HCT116 (cell line): Measurements from ENCODE around the gene FALEC. TPM values are rescaled to one million over a fixed set of nuclear protein-coding genes. Genes with fewer than 3 reads are reported as not detected.

Experiments used
- ATAC-seq: fragments of 200-7000 bp; cut with Tn5 transposase; 2 replicates; pipeline ENCODE4 v1.9.1; 2020; ENCODE audit warnings: mild to moderate bottlenecking, moderate library complexity
- BruUV-seq: library from RNA; stranded (reverse); fragments of 400-500 nt; replicated peaks from 2 replicates; lab custom pipeline; 2021; lab: Mats Ljungman, UMichigan
- CTCF ChIA-PET: fragments of 300-600 bp; sonication (Branson Sonifier 250); formaldehyde crosslinking; loops from one replicate; lab custom pipeline; 2021; ENCODE audit warnings: antibody characterized with exemption; lab: Charles Lee
- POLR2A ChIA-PET: fragments of 300-600, 350-600 bp; sonication (Branson Sonifier 250); formaldehyde crosslinking; loops from one replicate; lab custom pipeline; 2021; ENCODE audit warnings: antibody characterized with exemption; lab: Charles Lee
- RAD21 ChIA-PET, 2 experiments: fragments of 300-600 bp; sonication (Branson Sonifier 250); formaldehyde crosslinking; loops; one replicate each; lab custom pipeline; 2023; ENCODE audit warnings: low total read pairs in 2 of 2; ENCODE audit not compliant: uncharacterized antibody in 2 of 2, unreplicated experiment in 2 of 2, low non-redundant PET in 1 of 2; lab: Charles Lee
- DNase-seq: peaks from one replicate; pipeline ENCODE4 v3.0.0-alpha.2; 2010; ENCODE audit warnings: low read depth, low spot score
- H2AFZ ChIP-seq: fragments of 200-600 bp; shearing (Covaris generic), sonication (generic); 2 replicates; pipeline ENCODE4 v1.6.1; 2017; ENCODE audit warnings: low read depth, mixed run types, mixed read lengths, antibody characterized with exemption, low read length; ENCODE audit not compliant: poor library complexity, severe bottlenecking
- H3K27ac ChIP-seq: 2 replicates; pipeline ENCODE4 v1.5.1; 2012; ENCODE audit warnings: low read depth, low read length
- H3K27me3 ChIP-seq: fragments of 200-600 bp; sonication (generic); 2 replicates; pipeline ENCODE4 v1.6.1; 2016; ENCODE audit warnings: mixed run types, low read length, mixed read lengths; ENCODE audit not compliant: insufficient read depth
- H3K36me3 ChIP-seq, 2 experiments: fragments of 200-500 bp in 1 of 2; fragments of 200-600 bp in 1 of 2; sonication (Bioruptor generic) in 1 of 2; sonication (generic) in 1 of 2; 2 replicates each; pipeline versions ENCODE4 v1.5.1 to v1.6.1; 2014 to 2016; ENCODE audit warnings: low read length in 2 of 2, inconsistent platforms in 1 of 2, mixed read lengths in 1 of 2, mixed run types in 1 of 2; ENCODE audit not compliant: insufficient read depth in 2 of 2, control insufficient read depth in 1 of 2
- H3K4me1 ChIP-seq, 2 experiments: fragments of 200-600 bp in 1 of 2; sonication (generic) in 1 of 2; 2 replicates each; pipeline versions ENCODE4 v1.5.1 to v1.6.1; 2012 to 2017; ENCODE audit warnings: low read length in 2 of 2, inconsistent platforms in 1 of 2, mild to moderate bottlenecking in 1 of 2, mixed read lengths in 1 of 2, mixed run types in 1 of 2, moderate library complexity in 1 of 2; ENCODE audit not compliant: insufficient read depth in 2 of 2, control insufficient read depth in 1 of 2
- H3K4me2 ChIP-seq: fragments of 200-600 bp; sonication (generic); 2 replicates; pipeline ENCODE4 v1.6.1; 2017; ENCODE audit warnings: mixed run types, low read length, mixed read lengths
- H3K4me3 ChIP-seq, 2 experiments: fragments of 200-600 bp in 1 of 2; sonication (generic) in 1 of 2; replicated peaks in 1 of 2; 2 replicates each; pipeline ENCODE4 v1.5.1; 2011 to 2016; ENCODE audit warnings: low read length in 2 of 2, control low read depth in 1 of 2, low read depth in 1 of 2, mild to moderate bottlenecking in 1 of 2, mixed read lengths in 1 of 2, mixed run types in 1 of 2
- H3K79me2 ChIP-seq: fragments of 200-600 bp; sonication (generic); 2 replicates; pipeline ENCODE4 v1.6.1; 2017; ENCODE audit warnings: mild to moderate bottlenecking, mixed run types, low read length, moderate library complexity, mixed read lengths; ENCODE audit not compliant: insufficient read depth
- H3K9ac ChIP-seq: fragments of 200-600 bp; sonication (generic); 2 replicates; pipeline ENCODE4 v1.6.1; 2016; ENCODE audit warnings: low read length, mixed read lengths
- H3K9me2 ChIP-seq: fragments of 200-600 bp; sonication (generic), shearing (Covaris generic); 2 replicates; pipeline ENCODE4 v1.6.1; 2017; ENCODE audit warnings: mixed run types, mild to moderate bottlenecking, moderate library complexity; ENCODE audit not compliant: insufficient read depth
- H3K9me3 ChIP-seq, 2 experiments: fragments of 200-500 bp in 1 of 2; fragments of 200-600 bp in 1 of 2; sonication (Bioruptor generic) in 1 of 2; sonication (generic) in 1 of 2; 2 replicates each; pipeline ENCODE4 v1.6.1; 2014 to 2017; ENCODE audit warnings: low read length in 2 of 2, mixed read lengths in 2 of 2, inconsistent platforms in 1 of 2, low read depth in 1 of 2, mild to moderate bottlenecking in 1 of 2, mixed run types in 1 of 2, moderate library complexity in 1 of 2; ENCODE audit not compliant: control insufficient read depth in 1 of 2, insufficient read depth in 1 of 2
- H4K20me1 ChIP-seq: fragments of 200-600 bp; sonication (generic), shearing (Covaris generic); 2 replicates; pipeline ENCODE4 v1.6.1; 2017; ENCODE audit warnings: mixed run types, mild to moderate bottlenecking, moderate library complexity; ENCODE audit not compliant: insufficient read depth
- POLR2AphosphoS5 ChIP-seq: IDR thresholded peaks from 2 replicates; pipeline ENCODE4 v1.6.1; 2011; ENCODE audit warnings: mild to moderate bottlenecking, low read depth, low read length, moderate library complexity
- SIN3A ChIP-seq: IDR thresholded peaks from 2 replicates; pipeline ENCODE4 v1.6.1; 2012; ENCODE audit warnings: low read depth
- TCF7L2 ChIP-seq: IDR thresholded peaks from 2 replicates; pipeline ENCODE4 v1.7.0; 2011; ENCODE audit warnings: borderline replicate concordance, inconsistent platforms; ENCODE audit not compliant: insufficient read depth, insufficient read length; ENCODE audit errors: extremely low read depth
- YY1 ChIP-seq: IDR thresholded peaks from 2 replicates; pipeline ENCODE4 v1.6.1; 2011; ENCODE audit warnings: low read length, low read depth, moderate library complexity, mild to moderate bottlenecking; ENCODE audit not compliant: insufficient replicate concordance; ENCODE audit errors: extremely low read depth
- intact Hi-C: fragments of 100-400 bp; cut with micrococcal nuclease; formaldehyde crosslinking; loops from 2 replicates; pipeline ENCODE4 v1.10.0; 2022
- total RNA-seq: library from RNA; stranded (reverse); gene quantifications from one replicate; pipeline ENCODE4 v1.2.1, GENCODE V29; 2021; ENCODE audit not compliant: unreplicated experiment
- TF ChIP-seq, protein P1 (sequence below): IDR thresholded peaks from 2 replicates; pipeline ENCODE4 v1.6.1; 2011; ENCODE audit warnings: mild to moderate bottlenecking, low read length, moderate library complexity; ENCODE audit not compliant: insufficient replicate concordance; ENCODE audit errors: extremely low read depth

FALEC gene
- total RNA-seq, 1 experiment from 2014 or later: 0.59 TPM

DNA sequence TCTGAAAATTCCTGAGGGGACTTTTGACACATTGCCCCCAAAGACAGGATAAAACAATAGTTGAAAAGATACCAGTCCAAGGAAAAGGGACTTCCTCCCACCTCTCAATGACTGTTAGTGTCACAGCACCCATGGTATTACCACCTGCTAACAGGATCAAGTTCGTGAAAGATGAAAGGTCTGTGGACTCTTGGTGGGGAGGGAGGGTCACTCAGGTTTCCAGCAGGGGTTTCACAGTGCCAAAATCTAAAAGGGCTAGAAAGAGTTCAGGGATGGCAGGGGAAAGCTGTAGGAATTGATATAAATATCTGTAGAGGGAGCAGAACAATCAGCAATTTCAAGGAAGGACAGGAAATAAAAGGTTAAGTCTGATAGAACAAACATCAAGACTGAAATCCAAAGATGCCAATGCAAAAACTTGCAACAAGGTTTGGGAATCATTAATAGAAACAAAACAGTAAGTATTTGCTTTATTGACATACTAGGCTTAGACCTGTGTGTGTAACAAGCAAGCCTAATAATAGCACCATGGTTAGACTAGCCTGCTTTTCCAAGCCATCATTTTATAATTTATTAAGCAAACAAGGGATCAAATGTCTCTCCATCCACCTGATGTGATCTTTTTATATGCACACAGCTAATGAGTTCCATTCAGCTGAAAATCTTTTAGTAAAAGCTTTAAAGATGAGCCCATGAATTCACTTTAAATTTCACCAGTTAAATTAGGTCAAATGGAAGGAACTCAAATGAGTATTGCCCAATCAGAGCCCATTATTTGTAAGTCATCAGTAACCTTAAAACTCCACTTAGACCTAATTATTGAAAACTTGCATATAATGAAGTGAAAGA, 60.2 kb downstream of the FALEC start:
- Histone ChIP-seq H3K9ac (no peak overlapping the region; the same call in 1 of the 2 replicates), H3K27me3 (no peaks in the 10 kb centered on the region), H3K9me2 (no peaks in the 10 kb centered on the region), H3K9me3 (no peaks in the 10 kb centered on the region), H3K79me2 (peaks cover 92% of the 10 kb centered on the region), H3K4me1 (peaks cover 33 to 71% of the 10 kb centered on the region in 2 experiments)
- no peak for ATAC-seq
- intact Hi-C loops: loop anchor here (5.0 kb wide), 1 partner anchor 402 kb away; no protein-coding TSS in a partner anchor
- no peak for TF ChIP-seq TCF7L2
- TF ChIP-seq, protein P1, sequence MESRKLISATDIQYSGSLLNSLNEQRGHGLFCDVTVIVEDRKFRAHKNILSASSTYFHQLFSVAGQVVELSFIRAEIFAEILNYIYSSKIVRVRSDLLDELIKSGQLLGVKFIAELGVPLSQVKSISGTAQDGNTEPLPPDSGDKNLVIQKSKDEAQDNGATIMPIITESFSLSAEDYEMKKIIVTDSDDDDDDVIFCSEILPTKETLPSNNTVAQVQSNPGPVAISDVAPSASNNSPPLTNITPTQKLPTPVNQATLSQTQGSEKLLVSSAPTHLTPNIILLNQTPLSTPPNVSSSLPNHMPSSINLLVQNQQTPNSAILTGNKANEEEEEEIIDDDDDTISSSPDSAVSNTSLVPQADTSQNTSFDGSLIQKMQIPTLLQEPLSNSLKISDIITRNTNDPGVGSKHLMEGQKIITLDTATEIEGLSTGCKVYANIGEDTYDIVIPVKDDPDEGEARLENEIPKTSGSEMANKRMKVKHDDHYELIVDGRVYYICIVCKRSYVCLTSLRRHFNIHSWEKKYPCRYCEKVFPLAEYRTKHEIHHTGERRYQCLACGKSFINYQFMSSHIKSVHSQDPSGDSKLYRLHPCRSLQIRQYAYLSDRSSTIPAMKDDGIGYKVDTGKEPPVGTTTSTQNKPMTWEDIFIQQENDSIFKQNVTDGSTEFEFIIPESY: no peak
- TF ChIP-seq, all 23 proteins: peak for 0
- ChIA-PET CTCF (no interaction called here), POLR2A (interaction anchor here (1.0 to 1.6 kb wide), 4 partner anchors 7 to 29 kb away, joined by 3 to 5 read pairs (median 4); no protein-coding TSS in a partner anchor), RAD21 (no interaction called here)
- no peak for DNase-seq
- Histone ChIP-seq H3K4me2 (peak overlapping the region; percentile 86), H3K4me3 (no peak overlapping the region), H3K36me3 (peaks cover 38 to 58% of the 10 kb centered on the region in 2 experiments), H2AFZ (no peak overlapping the region), H3K27ac (peak overlapping the region; percentile 5; the same call in 1 of the 2 replicates), H4K20me1 (peaks cover 58% of the 10 kb centered on the region)
- BruUV-seq: no TSS peak

DNA sequence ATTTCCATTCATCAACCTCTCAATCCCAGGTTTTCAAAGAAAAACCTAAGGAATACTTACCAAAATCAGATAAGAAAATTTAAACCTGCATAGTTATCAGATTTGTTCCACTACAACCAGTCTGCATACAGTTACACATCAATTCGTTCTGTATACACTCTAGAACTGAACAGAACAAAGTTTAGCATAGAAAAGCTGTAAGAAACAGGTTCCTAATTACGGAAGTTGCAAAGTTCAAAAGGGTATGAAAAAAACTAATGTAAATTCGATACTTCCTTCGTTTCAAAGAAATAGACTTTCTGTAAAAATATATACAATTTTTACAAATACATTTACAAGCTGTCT, 60.8 kb downstream of the FALEC start:
- DNase-seq (no peak), ATAC-seq (no peak)
- no peak overlapping the region; the same call in 1 of the 2 replicates for H3K9ac ChIP-seq
- ChIA-PET RAD21 (no interaction called here), CTCF (no interaction called here), POLR2A (interaction anchor here (1.5 to 1.6 kb wide), 3 partner anchors 8 to 29 kb away, joined by 3 to 5 read pairs (median 4); no protein-coding TSS in a partner anchor)
- no peaks in the 10 kb centered on the region for H3K27me3 ChIP-seq
- H3K4me1 ChIP-seq: peaks cover 33 to 65% of the 10 kb centered on the region in 2 experiments
- no peak overlapping the region for H3K27ac ChIP-seq
- intact Hi-C loops: loop anchor here (5.0 kb wide), 1 partner anchor 401 kb away; no protein-coding TSS in a partner anchor
- no TSS peak for BruUV-seq
- peaks cover 58% of the 10 kb centered on the region for H4K20me1 ChIP-seq
- no peaks in the 10 kb centered on the region for H3K9me3 ChIP-seq
- H3K4me2 ChIP-seq: peak overlapping the region; percentile 86; the same call in 1 of the 2 replicates
- peak; percentile 38; the same call in 1 of the 2 replicates for TF ChIP-seq POLR2AphosphoS5
- TF ChIP-seq SIN3A: no peak
- no peak for TF ChIP-seq YY1
- no peak overlapping the region for H3K4me3 ChIP-seq
- no peaks in the 10 kb centered on the region for H3K9me2 ChIP-seq
- peaks cover 35 to 58% of the 10 kb centered on the region in 2 experiments for H3K36me3 ChIP-seq
- H3K79me2 ChIP-seq: peaks cover 86% of the 10 kb centered on the region
- H2AFZ ChIP-seq: no peak overlapping the region
